ENCODE results near the gene APOLD1.

Gene APOLD1

DNA sequence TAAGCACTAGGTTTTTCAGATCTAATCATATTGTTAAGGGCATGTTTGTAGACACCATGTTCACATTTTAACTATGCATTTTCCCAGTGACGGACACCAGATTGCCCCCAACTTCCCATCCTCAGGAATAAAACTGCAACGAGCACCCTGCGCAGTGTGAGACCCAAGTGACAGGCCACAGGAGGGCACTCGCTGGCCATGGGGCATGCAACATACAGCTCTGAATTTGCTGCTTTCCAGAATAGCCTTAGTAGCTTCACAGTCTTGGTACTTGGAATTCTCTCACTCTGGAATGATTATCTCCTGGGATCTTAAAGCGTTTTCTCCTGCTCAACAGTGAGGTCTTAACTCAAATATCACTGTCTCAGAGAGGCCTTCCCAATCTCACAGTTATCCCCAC, 26.7 kb downstream of the APOLD1 start:
- no peaks in the 10 kb centered on the region for H3K27me3 ChIP-seq (ENCODE audit: insufficient read depth, poor library complexity, severe bottlenecking)
- no peak for DNase-seq (ENCODE audit: low read depth in 1 of 2, low spot score in 1 of 2)
- H3K27ac ChIP-seq (replicated peaks), result no peak overlapping the region
- TF ChIP-seq POLR2AphosphoS5 (IDR thresholded peaks at IDR 0.05; ENCODE audit: low read depth) (no peak), GABPA (IDR thresholded peaks at IDR 0.05; ENCODE audit: low read depth) (no peak), SPI1 (IDR thresholded peaks at IDR 0.05; ENCODE audit: borderline replicate concordance, low read depth) (no peak)
- TF ChIP-seq, protein P1, sequence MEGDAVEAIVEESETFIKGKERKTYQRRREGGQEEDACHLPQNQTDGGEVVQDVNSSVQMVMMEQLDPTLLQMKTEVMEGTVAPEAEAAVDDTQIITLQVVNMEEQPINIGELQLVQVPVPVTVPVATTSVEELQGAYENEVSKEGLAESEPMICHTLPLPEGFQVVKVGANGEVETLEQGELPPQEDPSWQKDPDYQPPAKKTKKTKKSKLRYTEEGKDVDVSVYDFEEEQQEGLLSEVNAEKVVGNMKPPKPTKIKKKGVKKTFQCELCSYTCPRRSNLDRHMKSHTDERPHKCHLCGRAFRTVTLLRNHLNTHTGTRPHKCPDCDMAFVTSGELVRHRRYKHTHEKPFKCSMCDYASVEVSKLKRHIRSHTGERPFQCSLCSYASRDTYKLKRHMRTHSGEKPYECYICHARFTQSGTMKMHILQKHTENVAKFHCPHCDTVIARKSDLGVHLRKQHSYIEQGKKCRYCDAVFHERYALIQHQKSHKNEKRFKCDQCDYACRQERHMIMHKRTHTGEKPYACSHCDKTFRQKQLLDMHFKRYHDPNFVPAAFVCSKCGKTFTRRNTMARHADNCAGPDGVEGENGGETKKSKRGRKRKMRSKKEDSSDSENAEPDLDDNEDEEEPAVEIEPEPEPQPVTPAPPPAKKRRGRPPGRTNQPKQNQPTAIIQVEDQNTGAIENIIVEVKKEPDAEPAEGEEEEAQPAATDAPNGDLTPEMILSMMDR (IDR thresholded peaks at IDR 0.05; ENCODE audit: insufficient read depth, low read length), result no peak
- TF ChIP-seq, protein P2, sequence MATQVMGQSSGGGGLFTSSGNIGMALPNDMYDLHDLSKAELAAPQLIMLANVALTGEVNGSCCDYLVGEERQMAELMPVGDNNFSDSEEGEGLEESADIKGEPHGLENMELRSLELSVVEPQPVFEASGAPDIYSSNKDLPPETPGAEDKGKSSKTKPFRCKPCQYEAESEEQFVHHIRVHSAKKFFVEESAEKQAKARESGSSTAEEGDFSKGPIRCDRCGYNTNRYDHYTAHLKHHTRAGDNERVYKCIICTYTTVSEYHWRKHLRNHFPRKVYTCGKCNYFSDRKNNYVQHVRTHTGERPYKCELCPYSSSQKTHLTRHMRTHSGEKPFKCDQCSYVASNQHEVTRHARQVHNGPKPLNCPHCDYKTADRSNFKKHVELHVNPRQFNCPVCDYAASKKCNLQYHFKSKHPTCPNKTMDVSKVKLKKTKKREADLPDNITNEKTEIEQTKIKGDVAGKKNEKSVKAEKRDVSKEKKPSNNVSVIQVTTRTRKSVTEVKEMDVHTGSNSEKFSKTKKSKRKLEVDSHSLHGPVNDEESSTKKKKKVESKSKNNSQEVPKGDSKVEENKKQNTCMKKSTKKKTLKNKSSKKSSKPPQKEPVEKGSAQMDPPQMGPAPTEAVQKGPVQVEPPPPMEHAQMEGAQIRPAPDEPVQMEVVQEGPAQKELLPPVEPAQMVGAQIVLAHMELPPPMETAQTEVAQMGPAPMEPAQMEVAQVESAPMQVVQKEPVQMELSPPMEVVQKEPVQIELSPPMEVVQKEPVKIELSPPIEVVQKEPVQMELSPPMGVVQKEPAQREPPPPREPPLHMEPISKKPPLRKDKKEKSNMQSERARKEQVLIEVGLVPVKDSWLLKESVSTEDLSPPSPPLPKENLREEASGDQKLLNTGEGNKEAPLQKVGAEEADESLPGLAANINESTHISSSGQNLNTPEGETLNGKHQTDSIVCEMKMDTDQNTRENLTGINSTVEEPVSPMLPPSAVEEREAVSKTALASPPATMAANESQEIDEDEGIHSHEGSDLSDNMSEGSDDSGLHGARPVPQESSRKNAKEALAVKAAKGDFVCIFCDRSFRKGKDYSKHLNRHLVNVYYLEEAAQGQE (IDR thresholded peaks at IDR 0.05; ENCODE audit: insufficient replicate concordance, low read depth), result no peak
- no peak overlapping the region for H3K4me3 ChIP-seq (replicated peaks; ENCODE audit: insufficient read depth, low read length)

DNA sequence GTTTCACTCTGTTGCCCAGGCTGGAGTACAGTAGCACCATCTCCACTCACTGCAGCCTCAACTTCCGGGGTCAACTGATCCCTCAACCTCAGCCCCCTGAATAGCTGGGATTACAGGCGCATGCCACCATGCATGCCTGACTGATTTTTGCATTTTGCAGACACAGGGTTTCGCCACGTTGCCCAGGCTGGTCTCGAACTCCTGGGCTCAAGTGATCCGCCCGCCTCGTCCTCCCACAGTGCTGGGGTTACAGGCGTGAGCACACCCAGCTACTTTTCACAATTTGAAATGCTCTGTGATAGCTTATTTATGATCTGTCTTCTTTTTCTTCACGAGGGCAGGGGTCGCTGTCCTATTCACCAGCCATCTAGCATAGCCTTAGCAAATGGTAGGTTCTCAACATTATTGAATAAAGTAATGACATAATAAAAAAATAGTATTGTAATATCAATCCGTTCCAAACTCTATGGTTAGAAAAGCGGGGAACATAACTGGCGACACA, 27.2 kb downstream of the APOLD1 start:
- no peak for TF ChIP-seq POLR2AphosphoS5 (IDR thresholded peaks at IDR 0.05; ENCODE audit: low read depth)
- TF ChIP-seq, protein P2 (IDR thresholded peaks at IDR 0.05; ENCODE audit: insufficient replicate concordance, low read depth), result no peak
- no peak for TF ChIP-seq GABPA (IDR thresholded peaks at IDR 0.05; ENCODE audit: low read depth)
- TF ChIP-seq SPI1 (IDR thresholded peaks at IDR 0.05; ENCODE audit: borderline replicate concordance, low read depth), result no peak
- TF ChIP-seq, protein P1 (IDR thresholded peaks at IDR 0.05; ENCODE audit: insufficient read depth, low read length), result no peak
- Histone ChIP-seq H3K27ac (replicated peaks) (no peak overlapping the region), H3K4me3 (replicated peaks; ENCODE audit: insufficient read depth, low read length) (no peak overlapping the region), H3K27me3 (ENCODE audit: insufficient read depth, poor library complexity, severe bottlenecking) (no peaks in the 10 kb centered on the region)
- no peak for DNase-seq (ENCODE audit: low read depth in 1 of 2, low spot score in 1 of 2)

DNA sequence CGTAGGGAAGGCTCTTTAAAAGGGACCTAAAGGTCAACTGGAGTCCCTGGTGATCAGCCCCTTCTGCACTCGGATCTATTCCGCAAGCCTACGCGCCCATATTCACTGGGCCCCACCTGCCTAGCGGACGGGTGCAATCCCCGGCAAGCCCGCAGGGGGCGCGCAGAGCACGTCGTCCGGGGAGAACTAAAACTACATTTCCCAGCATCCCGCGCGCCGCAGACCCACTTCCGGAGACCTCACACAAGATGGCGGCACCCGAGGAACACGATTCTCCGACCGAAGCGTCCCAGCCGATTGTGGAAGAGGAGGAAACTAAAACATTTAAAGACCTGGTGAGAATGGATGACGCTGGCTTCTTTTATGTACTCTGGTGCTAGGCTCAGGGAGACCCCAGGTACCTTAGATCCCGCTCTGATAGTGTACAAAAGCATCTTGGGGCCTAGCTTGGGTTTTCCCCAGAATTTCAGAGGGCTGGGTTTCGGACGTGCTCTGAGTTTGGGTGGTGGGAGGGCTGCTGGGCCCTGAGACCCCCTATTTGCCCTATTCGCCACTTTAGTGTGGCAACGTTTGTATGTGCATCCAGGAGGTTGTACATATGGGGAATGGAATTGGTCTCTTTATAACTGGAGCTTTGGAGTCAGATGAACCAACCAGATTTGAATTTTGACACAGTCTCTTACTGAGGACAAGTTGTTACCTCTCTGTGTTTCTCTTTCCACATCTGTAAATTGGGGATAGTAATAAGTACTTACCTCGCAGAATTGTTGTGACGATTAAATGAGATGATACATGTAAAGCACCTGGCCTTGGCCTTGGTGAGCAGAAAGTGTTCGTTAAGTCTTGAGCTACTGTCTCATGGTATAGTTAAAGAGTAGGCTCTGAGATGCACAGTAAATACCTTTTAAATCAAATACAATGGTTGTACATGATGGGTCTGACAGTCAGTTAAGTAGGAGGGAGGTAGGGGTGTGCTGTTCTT, 28.0 kb downstream of the APOLD1 start, which contains the start of gene DDX47:
Gene DDX47, plus strand, starts transcription at position 227 of the 982 bp plus-strand sequence. Its CDS starts 22 bp downstream, at position 249.
- H3K27ac ChIP-seq (replicated peaks), result peak within 1 kb of the TSS; percentile 58
- DNase-seq (ENCODE audit: low read depth in 1 of 2, low spot score in 1 of 2), result peak; percentile 75 to 94
- TF ChIP-seq, protein P1 (IDR thresholded peaks at IDR 0.05; ENCODE audit: insufficient read depth, low read length), result peak; percentile 84
- TF ChIP-seq SPI1 (IDR thresholded peaks at IDR 0.05; ENCODE audit: borderline replicate concordance, low read depth) (no peak; the same call in 1 of the 2 replicates), POLR2AphosphoS5 (IDR thresholded peaks at IDR 0.05; ENCODE audit: low read depth) (peak; percentile 55; the same call in 1 of the 2 replicates), GABPA (IDR thresholded peaks at IDR 0.05; ENCODE audit: low read depth) (peak; percentile 86)
- TF ChIP-seq, protein P2 (IDR thresholded peaks at IDR 0.05; ENCODE audit: insufficient replicate concordance, low read depth), result peak; percentile 73
- H3K27me3 ChIP-seq (ENCODE audit: insufficient read depth, poor library complexity, severe bottlenecking), result no peaks in the 10 kb centered on the region
- H3K4me3 ChIP-seq (replicated peaks; ENCODE audit: insufficient read depth, low read length), result peak within 1 kb of the TSS; percentile 100

Measured in HL-60 (cell line).